ENCODE results near the gene FAM234A. TPM values are rescaled to one million over a fixed set of nuclear protein-coding genes. Genes with fewer than 3 reads are reported as not detected.

The FAM234A gene
- total and polyA plus RNA-seq, 2 donors from 2014 or later, result 65.3 to 109 TPM

DNA sequence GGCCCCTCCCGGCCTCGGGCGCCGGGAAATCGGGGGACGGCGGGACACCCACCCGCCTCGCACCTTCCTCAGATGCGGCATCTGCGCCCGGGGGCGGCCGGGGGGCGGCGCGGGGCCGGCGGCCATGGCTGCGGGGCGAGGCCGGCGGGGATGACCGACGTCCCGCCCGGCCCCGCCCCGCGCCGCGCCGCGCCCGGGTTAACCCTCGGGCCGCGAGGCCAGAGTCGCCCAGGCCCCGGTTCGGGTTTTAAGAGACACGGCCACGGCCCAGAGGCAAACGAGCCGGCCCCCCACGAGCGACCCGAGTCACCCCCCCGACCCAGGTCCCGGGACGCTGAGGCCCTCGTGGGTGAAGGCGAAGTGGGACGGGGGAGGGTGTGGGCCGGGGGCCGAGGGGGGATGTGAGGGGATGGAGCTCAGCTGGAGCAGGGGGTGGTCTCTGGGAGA lies 41.2 kb downstream of the FAM234A start, which contains the start of gene RGS11:
Gene RGS11, minus strand, starts transcription at position 159 of the 447 bp plus-strand sequence. Its CDS starts 33 bp downstream, at position 126.
- Histone ChIP-seq H3K27me3 (ENCODE audit: control insufficient read depth, insufficient read depth, low read length) (no peaks in the 10 kb centered on the region), H3K36me3 (ENCODE audit: control insufficient read depth in 2 of 3, insufficient read depth in 3 of 3, low read length in 3 of 3) (no peaks in the 10 kb centered on the region), H3K4me3 (ENCODE audit: low read length in 3 of 3) (no peak within 1 kb of the TSS), H3K9me3 (ENCODE audit: control insufficient read depth in 2 of 3, insufficient read depth in 1 of 3, low read length in 3 of 3) (no peaks in the 10 kb centered on the region), H3K27ac (ENCODE audit: low read depth in 2 of 2, low read length in 2 of 2) (no peak within 1 kb of the TSS), H3K4me1 (ENCODE audit: control insufficient read depth in 2 of 3, insufficient read depth in 2 of 3, low read depth in 1 of 3, low read length in 3 of 3) (no peaks in the 10 kb centered on the region), H3K9ac (ENCODE audit: low read length in 3 of 3) (no peak within 1 kb of the TSS)
- FAIRE-seq (no peak), DNase-seq (peak in 1 of 5 donors; percentile 59)
- TF ChIP-seq, protein P1, sequence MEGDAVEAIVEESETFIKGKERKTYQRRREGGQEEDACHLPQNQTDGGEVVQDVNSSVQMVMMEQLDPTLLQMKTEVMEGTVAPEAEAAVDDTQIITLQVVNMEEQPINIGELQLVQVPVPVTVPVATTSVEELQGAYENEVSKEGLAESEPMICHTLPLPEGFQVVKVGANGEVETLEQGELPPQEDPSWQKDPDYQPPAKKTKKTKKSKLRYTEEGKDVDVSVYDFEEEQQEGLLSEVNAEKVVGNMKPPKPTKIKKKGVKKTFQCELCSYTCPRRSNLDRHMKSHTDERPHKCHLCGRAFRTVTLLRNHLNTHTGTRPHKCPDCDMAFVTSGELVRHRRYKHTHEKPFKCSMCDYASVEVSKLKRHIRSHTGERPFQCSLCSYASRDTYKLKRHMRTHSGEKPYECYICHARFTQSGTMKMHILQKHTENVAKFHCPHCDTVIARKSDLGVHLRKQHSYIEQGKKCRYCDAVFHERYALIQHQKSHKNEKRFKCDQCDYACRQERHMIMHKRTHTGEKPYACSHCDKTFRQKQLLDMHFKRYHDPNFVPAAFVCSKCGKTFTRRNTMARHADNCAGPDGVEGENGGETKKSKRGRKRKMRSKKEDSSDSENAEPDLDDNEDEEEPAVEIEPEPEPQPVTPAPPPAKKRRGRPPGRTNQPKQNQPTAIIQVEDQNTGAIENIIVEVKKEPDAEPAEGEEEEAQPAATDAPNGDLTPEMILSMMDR (IDR thresholded peaks at IDR 0.05; ENCODE audit: borderline replicate concordance, extremely low read depth, insufficient read depth), result no peak
- intact Hi-C loops (cut with DNase I), result no loop called here

DNA sequence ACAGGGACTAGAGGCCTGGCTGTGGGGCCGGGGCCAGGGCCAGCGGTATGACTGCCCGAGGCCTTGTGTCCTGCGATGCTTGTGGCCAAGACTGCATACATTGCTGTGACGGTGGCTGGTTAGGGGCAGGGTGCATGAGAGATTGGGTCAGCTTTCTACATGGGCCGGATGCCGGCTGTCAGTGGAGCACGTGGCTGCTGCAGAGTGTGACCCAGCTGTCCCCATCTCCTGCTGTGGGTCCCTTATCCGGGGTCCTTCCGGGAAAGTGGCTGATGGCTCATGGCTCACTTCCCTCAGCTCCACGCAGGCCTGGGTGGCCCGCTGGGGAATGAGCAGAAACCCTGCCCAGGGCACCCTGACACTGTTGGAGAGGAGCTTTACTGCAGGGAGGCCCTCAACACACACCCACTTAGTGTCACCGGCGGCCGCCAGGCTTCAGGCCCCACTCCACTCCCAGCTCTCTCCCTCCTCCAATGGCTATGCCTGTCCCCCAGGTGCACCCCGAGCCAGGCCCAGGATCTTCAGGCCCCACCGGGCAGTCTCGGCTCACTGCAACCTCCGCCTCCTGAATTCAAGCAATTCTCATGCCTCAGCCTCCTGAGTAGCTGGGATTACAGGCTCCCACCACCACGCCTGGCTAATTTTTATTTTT lies 41.9 kb downstream of the FAM234A start:
- Histone ChIP-seq H3K9me3 (ENCODE audit: control insufficient read depth in 2 of 3, insufficient read depth in 1 of 3, low read length in 3 of 3) (no peaks in the 10 kb centered on the region), H3K4me3 (ENCODE audit: low read length in 3 of 3) (no peak overlapping the region), H3K27me3 (ENCODE audit: control insufficient read depth, insufficient read depth, low read length) (no peaks in the 10 kb centered on the region), H3K36me3 (ENCODE audit: control insufficient read depth in 2 of 3, insufficient read depth in 3 of 3, low read length in 3 of 3) (no peaks in the 10 kb centered on the region), H3K4me1 (ENCODE audit: control insufficient read depth in 2 of 3, insufficient read depth in 2 of 3, low read depth in 1 of 3, low read length in 3 of 3) (no peaks in the 10 kb centered on the region), H3K9ac (ENCODE audit: low read length in 3 of 3) (no peak overlapping the region), H3K27ac (ENCODE audit: low read depth in 2 of 2, low read length in 2 of 2) (no peak overlapping the region)
- DNase-seq, result peak in 3 of 5 donors; percentile 19 to 64 (median 55)
- TF ChIP-seq, protein P1 (IDR thresholded peaks at IDR 0.05; ENCODE audit: borderline replicate concordance, extremely low read depth, insufficient read depth), result no peak
- intact Hi-C loops (cut with DNase I), result no loop called here
- no peak for FAIRE-seq

DNA sequence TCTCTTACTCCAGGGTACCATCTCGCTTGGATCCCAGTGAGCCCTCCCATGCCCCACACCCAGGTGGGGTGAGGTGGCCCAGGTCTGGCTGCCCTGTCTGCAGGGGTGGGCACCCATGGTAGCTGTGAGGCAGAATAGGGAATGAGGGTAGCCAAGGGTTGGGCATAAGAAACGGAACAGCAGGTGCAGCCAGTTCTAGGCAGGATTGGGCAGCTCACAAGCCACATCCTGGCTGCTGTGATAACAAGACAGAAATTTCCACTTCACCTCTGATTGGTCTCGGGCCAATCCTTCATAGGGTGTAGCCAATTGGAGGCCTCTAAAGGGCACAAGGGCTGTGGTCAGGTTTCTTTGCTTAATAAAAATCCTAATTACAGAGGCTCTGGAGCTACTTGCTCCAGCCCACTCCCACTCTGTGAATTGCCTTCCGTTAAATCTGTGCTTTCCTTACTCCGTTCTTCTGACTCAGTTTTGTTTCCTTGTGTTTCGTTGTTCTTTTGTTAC lies 44.3 kb downstream of the FAM234A start:
- Histone ChIP-seq H3K4me1 (ENCODE audit: control insufficient read depth in 2 of 3, insufficient read depth in 2 of 3, low read depth in 1 of 3, low read length in 3 of 3) (no peaks in the 10 kb centered on the region), H3K27me3 (ENCODE audit: control insufficient read depth, insufficient read depth, low read length) (no peaks in the 10 kb centered on the region), H3K27ac (ENCODE audit: low read depth in 2 of 2, low read length in 2 of 2) (no peak overlapping the region), H3K9me3 (ENCODE audit: control insufficient read depth in 2 of 3, insufficient read depth in 1 of 3, low read length in 3 of 3) (no peaks in the 10 kb centered on the region), H3K4me3 (ENCODE audit: low read length in 3 of 3) (no peak overlapping the region), H3K9ac (ENCODE audit: low read length in 3 of 3) (no peak overlapping the region), H3K36me3 (ENCODE audit: control insufficient read depth in 2 of 3, insufficient read depth in 3 of 3, low read length in 3 of 3) (no peaks in the 10 kb centered on the region)
- peak in 2 of 5 donors; percentile 57 to 66 for DNase-seq
- intact Hi-C loops (cut with DNase I), result no loop called here
- FAIRE-seq, result no peak
- TF ChIP-seq, protein P1 (IDR thresholded peaks at IDR 0.05; ENCODE audit: borderline replicate concordance, extremely low read depth, insufficient read depth), result no peak
